Immature natural killer cell (primary cell): Measurements from ENCODE around the gene TMEM213. TPM values are rescaled to one million over a fixed set of nuclear protein-coding genes. Genes with fewer than 3 reads are reported as not detected.

Experiments
- DNase-seq, 3 donors: peaks; one replicate each; pipeline ENCODE4 v3.0.0; 2022; ENCODE audit warnings: mixed read lengths in 1 of 3
- H3K27ac Mint-ChIP-seq, 6 donors: one replicate each; pipeline ENCODE4 v1.8.0; 2020; ENCODE audit warnings: mixed read lengths in 6 of 6, mild to moderate bottlenecking in 5 of 6, inconsistent platforms in 4 of 6, moderate library complexity in 3 of 6
- H3K27me3 Mint-ChIP-seq, 3 donors: one replicate each; pipeline ENCODE4 v1.8.0; 2020 to 2021; ENCODE audit warnings: low read depth in 3 of 3, mild to moderate bottlenecking in 3 of 3, mixed read lengths in 3 of 3, moderate library complexity in 3 of 3, inconsistent platforms in 1 of 3
- H3K36me3 Mint-ChIP-seq, 3 donors: one replicate each; pipeline ENCODE4 v1.8.0; 2020; ENCODE audit warnings: mixed read lengths in 3 of 3, inconsistent platforms in 2 of 3, mild to moderate bottlenecking in 2 of 3
- H3K4me1 Mint-ChIP-seq, 2 donors: one replicate each; pipeline ENCODE4 v1.8.0; 2020; ENCODE audit warnings: inconsistent platforms in 2 of 2, mild to moderate bottlenecking in 2 of 2, mixed read lengths in 2 of 2, moderate library complexity in 1 of 2
- H3K4me3 Mint-ChIP-seq, 5 donors: one replicate each; pipeline ENCODE4 v1.8.0; 2020; ENCODE audit warnings: mild to moderate bottlenecking in 5 of 5, mixed read lengths in 5 of 5, inconsistent platforms in 3 of 5, moderate library complexity in 3 of 5
- H3K9me3 Mint-ChIP-seq, 6 donors: one replicate each; pipeline ENCODE4 v1.8.0; 2020; ENCODE audit warnings: mild to moderate bottlenecking in 6 of 6, mixed read lengths in 6 of 6, inconsistent platforms in 4 of 6, moderate library complexity in 3 of 6
- polyA plus RNA-seq, 3 donors: library from polyadenylated mRNA; unstranded; fragments of 300-500 nt; fragmentation: Illumina TruSeq; gene quantifications; one replicate each; pipeline ENCODE4 v1.2.3, GENCODE V29; 2021

The TMEM213 gene
- polyA plus RNA-seq, 3 donors from 2014 or later, result 0.16 to 0.74 TPM; not detected in 1

GRCh38 chr7:138863931-138864330 is 66.1 kb downstream of the TMEM213 start:
- DNase-seq, result no peak
- Mint-ChIP-seq H3K4me3 (no peak overlapping the region), H3K9me3 (peaks cover 0 to 8% (median 0%) of the 10 kb centered on the region in 6 donors), H3K36me3 (no peaks in the 10 kb centered on the region), H3K4me1 (no peaks in the 10 kb centered on the region), H3K27ac (no peak overlapping the region), H3K27me3 (peaks cover 0 to 6% (median 4%) of the 10 kb centered on the region in 3 donors)

GRCh38 chr7:138864667-138865066 is 66.9 kb downstream of the TMEM213 start:
- Mint-ChIP-seq H3K4me1 (no peaks in the 10 kb centered on the region), H3K4me3 (no peak overlapping the region), H3K27me3 (peaks cover 0 to 6% (median 4%) of the 10 kb centered on the region in 3 donors), H3K36me3 (no peaks in the 10 kb centered on the region), H3K27ac (no peak overlapping the region), H3K9me3 (peaks cover 0 to under 1% (median 0%) of the 10 kb centered on the region in 6 donors)
- no peak for DNase-seq

- Mint-ChIP-seq H3K4me1 (no peaks in the 10 kb centered on the region), H3K4me3 (no peak overlapping the region), H3K36me3 (no peaks in the 10 kb centered on the region), H3K9me3 (no peaks in the 10 kb centered on the region), H3K27ac (peak overlapping the region in 1 of 6 donors; percentile 61), H3K27me3 (peaks cover 0 to 6% (median 4%) of the 10 kb centered on the region in 3 donors)
- DNase-seq, result peak in 1 of 3 donors; percentile 3
Observed at GRCh38 chr7:138865843-138866242, 68.0 kb downstream of the TMEM213 start.

GRCh38 chr7:138866353-138866752 is 68.6 kb downstream of the TMEM213 start:
- Mint-ChIP-seq H3K4me1 (no peaks in the 10 kb centered on the region), H3K36me3 (peaks cover 0 to 2% (median 0%) of the 10 kb centered on the region in 3 donors), H3K9me3 (no peaks in the 10 kb centered on the region), H3K27ac (no peak overlapping the region), H3K27me3 (peaks cover 0 to 6% (median 4%) of the 10 kb centered on the region in 3 donors), H3K4me3 (no peak overlapping the region)
- DNase-seq, result no peak

GRCh38 chr7:138867744-138868143 is 70.0 kb downstream of the TMEM213 start:
- Mint-ChIP-seq H3K27ac (no peak overlapping the region), H3K9me3 (no peaks in the 10 kb centered on the region), H3K4me3 (no peak overlapping the region), H3K27me3 (peaks cover 0 to 9% (median 4%) of the 10 kb centered on the region in 3 donors), H3K4me1 (no peaks in the 10 kb centered on the region), H3K36me3 (peaks cover 0 to 4% (median 0%) of the 10 kb centered on the region in 3 donors)
- no peak for DNase-seq

GRCh38 chr7:138868711-138869110 is 70.9 kb downstream of the TMEM213 start:
- peaks cover 0 to 4% (median 0%) of the 10 kb centered on the region in 3 donors for H3K36me3 Mint-ChIP-seq
- H3K4me3 Mint-ChIP-seq, result no peak overlapping the region
- no peaks in the 10 kb centered on the region for H3K9me3 Mint-ChIP-seq
- H3K27ac Mint-ChIP-seq, result no peak overlapping the region
- peaks cover 0 to 9% (median 4%) of the 10 kb centered on the region in 3 donors for H3K27me3 Mint-ChIP-seq
- no peaks in the 10 kb centered on the region for H3K4me1 Mint-ChIP-seq
- DNase-seq, result no peak

- Mint-ChIP-seq H3K9me3 (no peaks in the 10 kb centered on the region), H3K4me1 (no peaks in the 10 kb centered on the region), H3K4me3 (no peak overlapping the region), H3K27ac (no peak overlapping the region), H3K36me3 (peaks cover 0 to 4% (median 0%) of the 10 kb centered on the region in 3 donors), H3K27me3 (peaks cover 0 to 9% (median 4%) of the 10 kb centered on the region in 3 donors)
- DNase-seq, result no peak
Observed at GRCh38 chr7:138869353-138869752, 71.6 kb downstream of the TMEM213 start.

- H3K9me3 Mint-ChIP-seq, result no peaks in the 10 kb centered on the region
- no peak overlapping the region for H3K27ac Mint-ChIP-seq
- H3K4me1 Mint-ChIP-seq, result peaks cover 7 to 11% of the 10 kb centered on the region in 2 donors
- H3K4me3 Mint-ChIP-seq, result no peak overlapping the region
- peaks cover 3 to 13% (median 4%) of the 10 kb centered on the region in 3 donors for H3K27me3 Mint-ChIP-seq
- no peak for DNase-seq
- H3K36me3 Mint-ChIP-seq, result peaks cover 0 to 4% (median 0%) of the 10 kb centered on the region in 3 donors
Observed at GRCh38 chr7:138871065-138871813, 73.4 kb downstream of the TMEM213 start.

GRCh38 chr7:138871814-138872090 is 74.0 kb downstream of the TMEM213 start:
- Mint-ChIP-seq H3K36me3 (peaks cover 0 to 4% (median 0%) of the 10 kb centered on the region in 3 donors), H3K27me3 (peaks cover 3 to 11% (median 4%) of the 10 kb centered on the region in 3 donors)

GRCh38 chr7:138872576-138872975 is 74.8 kb downstream of the TMEM213 start:
- Mint-ChIP-seq H3K27ac (peak overlapping the region in 1 of 6 donors; percentile 41), H3K9me3 (no peaks in the 10 kb centered on the region), H3K4me1 (peaks cover 12 to 15% of the 10 kb centered on the region in 2 donors), H3K36me3 (peaks cover 0 to 4% (median 0%) of the 10 kb centered on the region in 3 donors), H3K27me3 (peaks cover 3 to 13% (median 4%) of the 10 kb centered on the region in 3 donors), H3K4me3 (no peak overlapping the region)
- DNase-seq, result no peak

More at GRCh38 chr7:138871814-138872090, 74.0 kb downstream of the TMEM213 start:
- peaks cover 12 to 15% of the 10 kb centered on the region in 2 donors for H3K4me1 Mint-ChIP-seq
- H3K4me3 Mint-ChIP-seq, result no peak overlapping the region
- no peak overlapping the region for H3K27ac Mint-ChIP-seq
- no peaks in the 10 kb centered on the region for H3K9me3 Mint-ChIP-seq
- DNase-seq, result no peak

- peaks cover 3 to 11% (median 3%) of the 10 kb centered on the region in 3 donors for H3K27me3 Mint-ChIP-seq
- no peak overlapping the region for H3K4me3 Mint-ChIP-seq
- H3K27ac Mint-ChIP-seq, result peak overlapping the region in 1 of 6 donors; percentile 11
- no peaks in the 10 kb centered on the region for H3K9me3 Mint-ChIP-seq
- peaks cover 0 to 4% (median 0%) of the 10 kb centered on the region in 3 donors for H3K36me3 Mint-ChIP-seq
- DNase-seq, result no peak
- peaks cover 12 to 15% of the 10 kb centered on the region in 2 donors for H3K4me1 Mint-ChIP-seq
Observed at GRCh38 chr7:138873220-138873892, 75.6 kb downstream of the TMEM213 start.

GRCh38 chr7:138875794-138876193 is 78.0 kb downstream of the TMEM213 start:
- H3K4me1 Mint-ChIP-seq, result peaks cover 12 to 15% of the 10 kb centered on the region in 2 donors

GRCh38 chr7:138876326-138876725 is 78.5 kb downstream of the TMEM213 start:
- H3K36me3 Mint-ChIP-seq, result peaks cover 0 to 2% (median 0%) of the 10 kb centered on the region in 3 donors
- H3K27me3 Mint-ChIP-seq, result peaks cover 0 to 8% (median 3%) of the 10 kb centered on the region in 3 donors
- no peak for DNase-seq
- peak overlapping the region in 1 of 5 donors; percentile 38 for H3K4me3 Mint-ChIP-seq
- no peaks in the 10 kb centered on the region for H3K9me3 Mint-ChIP-seq
- H3K27ac Mint-ChIP-seq, result peak overlapping the region in 5 of 6 donors; percentile 34 to 80 (median 64)
- peaks cover 12 to 15% of the 10 kb centered on the region in 2 donors for H3K4me1 Mint-ChIP-seq

More at GRCh38 chr7:138875794-138876193, 78.0 kb downstream of the TMEM213 start:
- DNase-seq, result peak; percentile 74 to 81 (median 79)
- Mint-ChIP-seq H3K9me3 (no peaks in the 10 kb centered on the region), H3K27me3 (peaks cover 0 to 8% (median 3%) of the 10 kb centered on the region in 3 donors), H3K36me3 (peaks cover 0 to 4% (median 0%) of the 10 kb centered on the region in 3 donors), H3K4me3 (peak overlapping the region in 2 of 5 donors; percentile 14 to 38), H3K27ac (peak overlapping the region; percentile 56 to 80 (median 70))

GRCh38 chr7:138878051-138878450 is 80.3 kb downstream of the TMEM213 start:
- DNase-seq, result no peak
- H3K27me3 Mint-ChIP-seq, result peaks cover 0 to 8% (median 6%) of the 10 kb centered on the region in 3 donors
- H3K9me3 Mint-ChIP-seq, result no peaks in the 10 kb centered on the region
- peak overlapping the region in 2 of 6 donors; percentile 25 to 36 for H3K27ac Mint-ChIP-seq
- H3K4me1 Mint-ChIP-seq, result peaks cover 12 to 15% of the 10 kb centered on the region in 2 donors
- peaks cover 0 to 6% (median 0%) of the 10 kb centered on the region in 3 donors for H3K36me3 Mint-ChIP-seq
- H3K4me3 Mint-ChIP-seq, result no peak overlapping the region
